HFFc6 (cell line): ENCODE results near the gene MAN2B2. TPM values are rescaled to one million over a fixed set of nuclear protein-coding genes. Genes with fewer than 3 reads are reported as not detected.

Experiments used
- DNase-seq: peaks from one replicate; pipeline ENCODE4 v3.0.0-alpha.2; 2018
- H3K27ac Mint-ChIP-seq: 2 replicates; pipeline ENCODE4 v1.8.0; 2020; ENCODE audit warnings: mild to moderate bottlenecking, mixed read lengths
- H3K27me3 Mint-ChIP-seq: 2 replicates; pipeline ENCODE4 v1.8.0; 2021; ENCODE audit warnings: mild to moderate bottlenecking, moderate library complexity, mixed read lengths; ENCODE audit not compliant: insufficient read depth
- H3K36me3 Mint-ChIP-seq: 2 replicates; pipeline ENCODE4 v1.8.0; 2021; ENCODE audit warnings: low read depth, mixed read lengths
- H3K4me1 Mint-ChIP-seq: 2 replicates; pipeline ENCODE4 v1.8.0; 2020; ENCODE audit warnings: low read depth, mixed read lengths
- H3K4me3 Mint-ChIP-seq: 2 replicates; pipeline ENCODE4 v1.8.0; 2020; ENCODE audit warnings: mild to moderate bottlenecking, moderate library complexity, mixed read lengths
- H3K9me3 Mint-ChIP-seq: 2 replicates; pipeline ENCODE4 v1.8.0; 2020; ENCODE audit warnings: mild to moderate bottlenecking, mixed read lengths
- CTCF ChIP-seq: fragments of 200-600 bp; sonication (generic); IDR thresholded peaks from 2 replicates; pipeline ENCODE4 v1.5.0; 2021; ENCODE audit warnings: antibody characterized with exemption, mild to moderate bottlenecking
- total RNA-seq, 6 experiments: library from RNA; stranded (reverse); fragmentation: NEBNext Ultra II Directional; extraction: Animal tissue kit (Norgen Biotek cat#: 25700); gene quantifications; 2 replicates in 1 of 6; 3 replicates in 5 of 6; pipeline ENCODE4 v1.2.3, GENCODE V29; 2021

The MAN2B2 gene
- total RNA-seq, 6 experiments from 2014 or later: 35.8 to 44.5 (median 40.5) TPM

DNA sequence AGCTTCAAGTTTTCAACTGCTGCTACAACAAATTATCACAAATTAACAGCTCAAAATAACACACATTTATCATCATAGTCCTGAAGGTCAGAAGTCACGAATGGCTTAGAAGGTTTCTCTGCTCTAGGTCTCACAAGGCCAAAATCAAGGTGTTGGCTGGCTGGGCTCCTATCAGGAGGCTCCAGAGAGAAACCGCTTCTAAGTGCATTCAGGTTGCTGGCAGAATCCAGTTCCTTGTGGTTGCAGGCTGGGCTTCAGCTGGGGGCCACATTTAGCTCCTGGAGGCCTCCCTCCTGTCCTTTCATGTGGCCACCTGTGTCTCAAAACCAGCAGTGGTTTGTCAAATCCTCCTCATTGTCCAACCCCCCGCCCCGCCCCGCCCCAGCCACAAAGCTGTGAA lies 80.9 kb downstream of the MAN2B2 start:
- no peaks in the 10 kb centered on the region for H3K36me3 Mint-ChIP-seq
- peaks cover 8% of the 10 kb centered on the region for H3K27me3 Mint-ChIP-seq
- no peak overlapping the region for H3K27ac Mint-ChIP-seq
- no peak overlapping the region for H3K4me3 Mint-ChIP-seq
- peaks cover 3% of the 10 kb centered on the region; the same call in 1 of the 2 replicates for H3K9me3 Mint-ChIP-seq
- TF ChIP-seq CTCF: no peak
- peaks cover 8% of the 10 kb centered on the region; the same call in 1 of the 2 replicates for H3K4me1 Mint-ChIP-seq
- no peak for DNase-seq

GRCh38 chr4:6657242-6658208 lies 82.5 kb downstream of the MAN2B2 start:
- no peak overlapping the region for H3K27ac Mint-ChIP-seq
- no peak overlapping the region for H3K4me3 Mint-ChIP-seq
- DNase-seq: no peak
- TF ChIP-seq CTCF: no peak
- peaks cover 11% of the 10 kb centered on the region for H3K27me3 Mint-ChIP-seq
- peaks cover 8% of the 10 kb centered on the region; the same call in 1 of the 2 replicates for H3K4me1 Mint-ChIP-seq
- H3K9me3 Mint-ChIP-seq: peaks cover 3% of the 10 kb centered on the region; the same call in 1 of the 2 replicates
- no peaks in the 10 kb centered on the region for H3K36me3 Mint-ChIP-seq

DNA sequence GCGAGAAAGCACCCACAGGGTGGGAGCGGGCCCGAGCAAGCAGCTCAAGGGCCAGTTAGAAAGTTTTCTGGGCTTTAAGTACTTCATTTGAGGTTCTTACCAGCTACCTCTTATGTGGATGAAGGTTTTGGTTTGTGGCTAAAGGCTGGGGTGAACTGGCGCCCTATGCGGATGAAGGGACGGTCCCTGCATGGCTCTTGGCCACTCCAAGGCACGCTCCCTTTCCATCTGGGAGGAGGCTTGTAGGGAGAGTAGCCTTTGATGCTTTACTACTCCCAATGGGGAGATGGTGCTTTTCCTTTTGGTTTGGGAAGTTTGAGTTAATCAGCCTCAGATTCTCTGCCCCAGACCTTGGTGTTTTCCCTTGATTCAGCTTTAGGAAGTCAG lies 83.2 kb downstream of the MAN2B2 start:
- Mint-ChIP-seq H3K9me3 (peaks cover 3% of the 10 kb centered on the region; the same call in 1 of the 2 replicates), H3K27ac (no peak overlapping the region), H3K4me3 (peak overlapping the region; percentile 70), H3K27me3 (peaks cover 17% of the 10 kb centered on the region), H3K4me1 (peaks cover 8% of the 10 kb centered on the region; the same call in 1 of the 2 replicates), H3K36me3 (no peaks in the 10 kb centered on the region)
- no peak for DNase-seq
- TF ChIP-seq CTCF: no peak

DNA sequence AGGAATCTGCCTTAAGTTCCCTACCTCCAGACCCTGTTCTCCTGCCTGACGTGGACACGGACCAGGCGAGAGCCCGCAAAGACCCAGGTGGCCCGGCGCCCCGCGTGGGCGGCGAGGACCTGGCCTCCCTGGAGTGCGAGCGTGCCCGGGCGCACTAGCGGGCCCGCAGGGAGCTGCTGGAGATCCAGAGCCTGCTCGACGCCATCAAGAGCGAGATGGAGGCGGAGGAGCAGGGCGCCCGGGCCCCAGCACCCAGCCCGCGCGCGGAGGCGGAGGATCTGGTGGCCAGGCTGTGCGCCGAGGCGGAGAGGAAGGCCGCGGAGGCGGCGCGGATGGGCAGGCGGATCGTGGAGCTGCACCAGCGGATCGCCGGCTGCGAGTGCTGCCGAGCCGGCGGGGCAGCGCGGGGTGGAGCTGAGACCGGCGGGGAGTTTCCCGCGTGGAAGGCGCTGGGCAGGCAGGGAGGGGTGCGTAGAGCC lies 83.6 kb downstream of the MAN2B2 start:
- peak overlapping the region; percentile 70 for H3K4me3 Mint-ChIP-seq
- DNase-seq: no peak
- H3K27ac Mint-ChIP-seq: no peak overlapping the region
- no peak for TF ChIP-seq CTCF
- H3K36me3 Mint-ChIP-seq: no peaks in the 10 kb centered on the region
- peaks cover 3% of the 10 kb centered on the region; the same call in 1 of the 2 replicates for H3K9me3 Mint-ChIP-seq
- peaks cover 8% of the 10 kb centered on the region; the same call in 1 of the 2 replicates for H3K4me1 Mint-ChIP-seq
- peaks cover 17% of the 10 kb centered on the region for H3K27me3 Mint-ChIP-seq

DNA sequence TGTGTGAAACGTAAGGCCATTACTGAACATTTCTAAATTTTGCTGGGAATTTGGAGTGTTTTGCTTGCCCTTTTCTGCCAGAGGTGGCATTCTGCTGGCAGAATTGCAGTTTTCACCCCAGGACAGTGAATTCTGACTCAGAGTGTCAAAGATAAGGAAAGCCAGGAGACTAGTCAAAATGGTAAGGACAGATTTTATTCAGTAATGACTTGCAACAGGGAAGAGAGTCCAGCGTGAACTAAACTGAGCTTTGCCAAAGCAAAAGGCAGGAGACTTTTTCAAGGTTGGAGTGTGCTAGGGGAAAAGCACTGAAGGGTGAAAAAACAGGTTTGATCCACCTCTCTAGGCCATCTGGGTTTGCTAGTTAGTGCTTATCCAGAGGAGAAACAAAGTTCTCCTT lies 84.9 kb downstream of the MAN2B2 start:
- H3K27me3 Mint-ChIP-seq: peaks cover 17% of the 10 kb centered on the region
- H3K27ac Mint-ChIP-seq: no peak overlapping the region
- H3K36me3 Mint-ChIP-seq: no peaks in the 10 kb centered on the region
- DNase-seq: no peak
- no peaks in the 10 kb centered on the region for H3K9me3 Mint-ChIP-seq
- H3K4me1 Mint-ChIP-seq: peaks cover 8% of the 10 kb centered on the region; the same call in 1 of the 2 replicates
- no peak for TF ChIP-seq CTCF
- H3K4me3 Mint-ChIP-seq: no peak overlapping the region
